Tibial nerve (tissue), 4 donors: ENCODE results near the gene LRRC49.
A peak's percentile ranks its signal among the peaks of the same experiment; 100 is the strongest.

Source experiments
- CTCF ChIP-seq, 5 experiments: fragments of 200-600 bp in 3 of 5; fragments of 450-650 bp in 2 of 5; sonication (generic) in 3 of 5; IDR thresholded peaks; one replicate each; pipeline ENCODE4 v1.5.1; 2016 to 2019; ENCODE audit warnings: antibody characterized with exemption in 5 of 5, mild to moderate bottlenecking in 3 of 5, moderate library complexity in 2 of 5
- EP300 ChIP-seq, 2 donors: sonication (generic); formaldehyde crosslinking; IDR thresholded peaks; one replicate each; pipeline ENCODE4 v1.6.1; 2017; ENCODE audit warnings: antibody characterized with exemption in 2 of 2, mild to moderate bottlenecking in 1 of 2
- POLR2A ChIP-seq, 2 donors: fragments of 450-650 bp; IDR thresholded peaks; one replicate each; pipeline ENCODE4 v1.6.1; 2017; ENCODE audit warnings: antibody characterized with exemption in 2 of 2, mild to moderate bottlenecking in 2 of 2, moderate library complexity in 2 of 2

- TF ChIP-seq CTCF (IDR thresholded peaks at IDR 0.05) (no peak), POLR2A (IDR thresholded peaks at IDR 0.05) (no peak), EP300 (IDR thresholded peaks at IDR 0.05) (peak in 1 of 2 donors; percentile 87)
These were observed 24.6 kb upstream of the LRRC49 start for GRCh38 chr15:70867911-70868467.
